ENCODE results near the gene HMG20A. TPM values are rescaled to one million over a fixed set of nuclear protein-coding genes. Genes with fewer than 3 reads are reported as not detected.
A peak's percentile ranks its signal among the peaks of the same experiment; 100 is the strongest.

The HMG20A gene
- total and polyA plus RNA-seq, 10 of the 15 experiments (the other 5 are each of a cell fraction or from before 2014, with no cell fraction given) = 30.0 to 98.7 (median 46.8) TPM

DNA sequence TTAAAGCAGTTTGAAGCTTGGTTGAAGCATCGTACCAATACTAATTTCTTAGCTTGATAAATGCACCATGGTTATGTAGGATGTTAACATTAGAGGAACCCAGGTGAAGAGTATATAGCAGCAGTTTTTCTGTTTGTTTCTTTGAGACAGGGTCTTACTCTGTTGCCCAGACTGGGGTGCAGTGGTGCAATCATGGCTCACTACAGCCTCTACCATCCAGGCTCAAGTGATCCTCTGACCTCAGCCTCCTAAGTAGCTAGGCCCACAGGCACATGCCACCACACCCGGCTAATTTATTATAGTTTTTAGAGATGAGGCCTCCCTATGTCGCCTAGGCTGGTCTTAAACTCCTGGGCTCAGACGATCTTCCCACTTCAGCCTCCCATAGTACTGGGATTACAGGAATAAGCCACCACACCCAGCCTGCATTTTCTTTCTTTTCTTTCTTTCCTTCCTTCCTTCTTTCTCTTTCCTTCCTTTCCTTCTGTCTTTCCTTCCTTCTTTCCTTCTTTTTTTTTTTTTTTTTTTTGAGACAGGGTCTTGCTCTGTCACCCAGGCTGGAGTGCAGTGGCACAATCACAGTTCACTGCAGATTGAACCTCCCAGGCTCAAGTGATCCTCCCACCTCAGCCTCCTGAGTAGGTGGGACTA, 6.9 kb upstream of the HMG20A start:
- H3K27me3 ChIP-seq (replicated peaks in 1 of 2; ENCODE audit: control insufficient read depth in 2 of 2, insufficient read depth in 2 of 2, low read length in 1 of 2) = no peaks in the 10 kb centered on the region
- ATAC-seq = no peak
- peaks cover 10% of the 10 kb centered on the region for H3K4me1 ChIP-seq (ENCODE audit: control insufficient read depth, insufficient read depth, low read length)
- H4K20me1 ChIP-seq (ENCODE audit: control insufficient read depth, insufficient read depth) = no peaks in the 10 kb centered on the region
- BruUV-seq (replicated peaks) = no TSS peak
- H3K79me2 ChIP-seq (ENCODE audit: control insufficient read depth, insufficient read depth, low read length) = peaks cover 14% of the 10 kb centered on the region
- H3K27ac ChIP-seq (ENCODE audit: control insufficient read depth, insufficient read depth) = no peak overlapping the region
- no peak for DNase-seq (ENCODE audit: low read depth, low spot score)
- no peaks in the 10 kb centered on the region for H3K36me3 ChIP-seq (ENCODE audit: control insufficient read depth in 2 of 2, insufficient read depth in 2 of 2, low read length in 1 of 2)
- ChIA-PET RAD21 (ENCODE audit: unreplicated experiment) (interaction anchor here (1.2 to 2.2 kb wide), 6 partner anchors 11 to 234 kb away, joined by 3 to 6 read pairs (median 3); no protein-coding TSS in a partner anchor), SMC1A (ENCODE audit: uncharacterized antibody, unreplicated experiment) (interaction anchor here (0.6 to 7.6 kb wide), 7 partner anchors 11 to 294 kb away, joined by 3 to 107 read pairs (median 3); no protein-coding TSS in a partner anchor), CTCF (interaction anchor here (1.2 to 1.4 kb wide), 3 partner anchors 227 to 231 kb away, joined by 3 to 5 read pairs (median 3); no protein-coding TSS in a partner anchor), POLR2A (interaction anchor here (0.7 kb wide), 1 partner anchor 74 kb away, joined by 4 read pairs; no protein-coding TSS in a partner anchor)
- intact Hi-C loops (cut with micrococcal nuclease; ENCODE audit: unreplicated experiment) (no loop called here), in situ Hi-C loops (cut with MboI) (no loop called here)
- TF ChIP-seq SMARCA5 (IDR thresholded peaks at IDR 0.05) (0 out of 2 replicates have a peak, but pooled peaks have one; percentile 19), SUPT20H (IDR thresholded peaks at IDR 0.05; ENCODE audit: borderline replicate concordance, control insufficient read depth, low read depth, low read length) (no peak)
- no peak overlapping the region for H2AFZ ChIP-seq (ENCODE audit: control insufficient read depth, low read depth, low read length)
- H3K9me3 ChIP-seq (replicated peaks; ENCODE audit: control insufficient read depth, insufficient read depth, low read length) = no peaks in the 10 kb centered on the region
- H3K4me2 ChIP-seq (ENCODE audit: control insufficient read depth, insufficient read depth) = no peak overlapping the region
- WGBS (ENCODE audit: insufficient coverage, insufficient replicate concordance, low lambda C conversion rate, missing lambda C conversion rate) = 93% methylated on average over 4 of the region's 4 CpGs
- no peak for FAIRE-seq
- H3K4me3 ChIP-seq = no peak overlapping the region
- H3K9ac ChIP-seq (ENCODE audit: control insufficient read depth, insufficient read depth, low read length) = no peak overlapping the region

GRCh38 chr15:77414789-77415442, 5.8 kb upstream of the HMG20A start:
- H3K9ac ChIP-seq (ENCODE audit: control insufficient read depth, insufficient read depth, low read length) = no peak overlapping the region
- no peak for DNase-seq (ENCODE audit: low read depth, low spot score)
- H3K79me2 ChIP-seq (ENCODE audit: control insufficient read depth, insufficient read depth, low read length) = peaks cover 16% of the 10 kb centered on the region
- no peaks in the 10 kb centered on the region for H4K20me1 ChIP-seq (ENCODE audit: control insufficient read depth, insufficient read depth)
- no peaks in the 10 kb centered on the region for H3K27me3 ChIP-seq (replicated peaks in 1 of 2; ENCODE audit: control insufficient read depth in 2 of 2, insufficient read depth in 2 of 2, low read length in 1 of 2)
- H3K9me3 ChIP-seq (replicated peaks; ENCODE audit: control insufficient read depth, insufficient read depth, low read length) = no peaks in the 10 kb centered on the region
- POLR2A ChIA-PET = interaction anchor here (0.8 kb wide), 1 partner anchor 229 kb away, joined by 3 read pairs; no protein-coding TSS in a partner anchor
- peaks cover 5% of the 10 kb centered on the region for H3K4me1 ChIP-seq (ENCODE audit: control insufficient read depth, insufficient read depth, low read length)
- no peak for FAIRE-seq
- CTCF ChIA-PET = interaction anchor here (1.4 kb wide), 1 partner anchor 228 kb away, joined by 3 read pairs; no protein-coding TSS in a partner anchor
- no peak overlapping the region for H3K4me2 ChIP-seq (ENCODE audit: control insufficient read depth, insufficient read depth)
- H3K27ac ChIP-seq (ENCODE audit: control insufficient read depth, insufficient read depth) = no peak overlapping the region
- BruUV-seq (replicated peaks) = no TSS peak
- no peaks in the 10 kb centered on the region for H3K36me3 ChIP-seq (ENCODE audit: control insufficient read depth in 2 of 2, insufficient read depth in 2 of 2, low read length in 1 of 2)
- in situ Hi-C loops (cut with MboI) (no loop called here), intact Hi-C loops (cut with micrococcal nuclease; ENCODE audit: unreplicated experiment) (no loop called here)
- RAD21 ChIA-PET (ENCODE audit: unreplicated experiment) = interaction anchor here (1.2 to 2.2 kb wide), 4 partner anchors 226 to 236 kb away, joined by 3 to 6 read pairs (median 4); no protein-coding TSS in a partner anchor
- WGBS (ENCODE audit: insufficient coverage, insufficient replicate concordance, low lambda C conversion rate, missing lambda C conversion rate) = 93% methylated on average over 2 of the region's 2 CpGs
- no peak overlapping the region for H2AFZ ChIP-seq (ENCODE audit: control insufficient read depth, low read depth, low read length)
- no peak overlapping the region for H3K4me3 ChIP-seq
- SMC1A ChIA-PET (ENCODE audit: uncharacterized antibody, unreplicated experiment) = interaction anchor here (0.8 to 7.6 kb wide), 5 partner anchors 9 to 229 kb away, joined by 3 to 107 read pairs (median 3); no protein-coding TSS in a partner anchor
- no peak for ATAC-seq
- TF ChIP-seq RAD21 (IDR thresholded peaks at IDR 0.05; ENCODE audit: insufficient read depth, low read depth, low read length) = no peak
- TF ChIP-seq RB1 (IDR thresholded peaks at IDR 0.05; ENCODE audit: borderline replicate concordance) = no peak
- TF ChIP-seq STAT3 (IDR thresholded peaks at IDR 0.05; ENCODE audit: low read depth, low read length) = no peak
- TF ChIP-seq YBX1 (IDR thresholded peaks at IDR 0.05) = no peak
- TF ChIP-seq SP1 (IDR thresholded peaks at IDR 0.05; ENCODE audit: low read depth, low read length) = no peak
- no peak for TF ChIP-seq BACH1 (IDR thresholded peaks at IDR 0.05; ENCODE audit: borderline replicate concordance)
- no peak for TF ChIP-seq MTA2 (IDR thresholded peaks at IDR 0.05; ENCODE audit: low read depth)
- no peak for TF ChIP-seq MTA3 (IDR thresholded peaks at IDR 0.05; ENCODE audit: borderline replicate concordance, low read length)
- no peak for TF ChIP-seq CHD2 (IDR thresholded peaks at IDR 0.05; ENCODE audit: borderline replicate concordance, low read depth, low read length)
- no peak for TF ChIP-seq RBBP5 (conservative IDR thresholded peaks at IDR 0.05)
- no peak for TF ChIP-seq ZNF274 (IDR thresholded peaks at IDR 0.05; ENCODE audit: insufficient read depth, insufficient read length)
- TF ChIP-seq, protein P1, sequence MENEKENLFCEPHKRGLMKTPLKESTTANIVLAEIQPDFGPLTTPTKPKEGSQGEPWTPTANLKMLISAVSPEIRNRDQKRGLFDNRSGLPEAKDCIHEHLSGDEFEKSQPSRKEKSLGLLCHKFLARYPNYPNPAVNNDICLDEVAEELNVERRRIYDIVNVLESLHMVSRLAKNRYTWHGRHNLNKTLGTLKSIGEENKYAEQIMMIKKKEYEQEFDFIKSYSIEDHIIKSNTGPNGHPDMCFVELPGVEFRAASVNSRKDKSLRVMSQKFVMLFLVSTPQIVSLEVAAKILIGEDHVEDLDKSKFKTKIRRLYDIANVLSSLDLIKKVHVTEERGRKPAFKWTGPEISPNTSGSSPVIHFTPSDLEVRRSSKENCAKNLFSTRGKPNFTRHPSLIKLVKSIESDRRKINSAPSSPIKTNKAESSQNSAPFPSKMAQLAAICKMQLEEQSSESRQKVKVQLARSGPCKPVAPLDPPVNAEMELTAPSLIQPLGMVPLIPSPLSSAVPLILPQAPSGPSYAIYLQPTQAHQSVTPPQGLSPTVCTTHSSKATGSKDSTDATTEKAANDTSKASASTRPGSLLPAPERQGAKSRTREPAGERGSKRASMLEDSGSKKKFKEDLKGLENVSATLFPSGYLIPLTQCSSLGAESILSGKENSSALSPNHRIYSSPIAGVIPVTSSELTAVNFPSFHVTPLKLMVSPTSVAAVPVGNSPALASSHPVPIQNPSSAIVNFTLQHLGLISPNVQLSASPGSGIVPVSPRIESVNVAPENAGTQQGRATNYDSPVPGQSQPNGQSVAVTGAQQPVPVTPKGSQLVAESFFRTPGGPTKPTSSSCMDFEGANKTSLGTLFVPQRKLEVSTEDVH (IDR thresholded peaks at IDR 0.05; ENCODE audit: low read depth, partially characterized antibody) = no peak
